Measurements from ENCODE around the gene CHAF1A.
A peak's percentile ranks its signal among the peaks of the same experiment; 100 is the strongest.

The CHAF1A gene

DNA sequence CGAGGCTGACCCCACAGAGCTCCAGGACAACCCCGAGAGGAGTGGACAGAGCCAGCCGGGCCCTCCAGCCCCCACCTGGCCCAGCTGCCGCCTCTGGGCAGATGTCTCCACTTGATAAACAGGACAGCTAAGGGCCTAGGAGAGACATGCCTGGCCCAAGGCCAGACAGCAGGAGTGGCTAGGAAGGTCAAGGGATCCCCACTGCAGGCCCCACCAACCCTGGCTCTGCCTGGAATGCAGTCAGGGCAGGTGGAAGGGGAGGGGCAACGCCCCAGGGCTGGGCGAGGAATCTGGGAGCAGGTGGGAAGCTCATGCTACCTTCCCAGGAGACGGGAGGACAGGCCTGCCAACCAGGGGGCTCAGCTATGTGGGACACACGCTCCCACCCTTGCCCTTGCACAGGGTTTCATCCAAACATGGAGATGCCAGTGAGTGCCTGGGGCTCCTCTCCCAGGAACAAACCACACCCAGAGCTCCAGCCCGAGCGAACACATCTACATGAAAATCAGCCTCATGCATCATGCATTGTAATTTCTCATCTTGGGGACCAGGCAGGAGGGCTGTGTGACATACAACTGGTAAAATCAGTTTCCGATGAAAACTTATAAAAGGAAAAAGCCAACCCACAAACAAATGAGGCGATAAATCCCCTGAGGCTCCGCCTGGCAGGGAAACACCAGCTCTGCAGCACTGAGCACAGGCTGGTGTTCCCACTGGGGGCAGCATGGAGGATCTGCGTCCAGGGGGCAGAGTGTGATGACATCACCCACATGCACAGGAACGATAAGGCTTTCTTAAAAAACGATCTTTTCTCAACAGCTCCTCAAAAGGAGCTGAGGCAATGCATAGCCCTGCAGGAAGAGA lies 27.0 kb upstream of the CHAF1A start:
- Histone ChIP-seq H3K4me1 (ENCODE audit: insufficient read depth, poor library complexity, severe bottlenecking) (peaks cover 56% of the 10 kb centered on the region), H3K27ac (ENCODE audit: poor library complexity, severe bottlenecking) (peak overlapping the region; percentile 90), H3K4me3 (ENCODE audit: severe bottlenecking) (no peak overlapping the region), H3K36me3 (ENCODE audit: low read depth) (no peaks in the 10 kb centered on the region; the same call in 1 of the 2 replicates), H3K27me3 (ENCODE audit: insufficient read depth, poor library complexity, severe bottlenecking) (no peaks in the 10 kb centered on the region), H3K9me3 (ENCODE audit: severe bottlenecking) (no peaks in the 10 kb centered on the region)
- ATAC-seq (ENCODE audit: low read depth) (peak; percentile 59), DNase-seq (ENCODE audit: low spot score) (peak; percentile 95)
- TF ChIP-seq CTCF (IDR thresholded peaks at IDR 0.05; ENCODE audit: poor library complexity, severe bottlenecking) = peak; percentile 14

- DNase-seq (ENCODE audit: low spot score) = peak; percentile 51
- Histone ChIP-seq H3K9me3 (ENCODE audit: severe bottlenecking) (no peaks in the 10 kb centered on the region), H3K27ac (ENCODE audit: poor library complexity, severe bottlenecking) (peak overlapping the region; percentile 90), H3K4me3 (ENCODE audit: severe bottlenecking) (no peak overlapping the region), H3K4me1 (ENCODE audit: insufficient read depth, poor library complexity, severe bottlenecking) (peaks cover 60% of the 10 kb centered on the region), H3K36me3 (ENCODE audit: low read depth) (no peaks in the 10 kb centered on the region; the same call in 1 of the 2 replicates), H3K27me3 (ENCODE audit: insufficient read depth, poor library complexity, severe bottlenecking) (no peaks in the 10 kb centered on the region)
- ATAC-seq (ENCODE audit: low read depth) = no peak
- TF ChIP-seq CTCF (IDR thresholded peaks at IDR 0.05; ENCODE audit: poor library complexity, severe bottlenecking) = no peak
Measured at GRCh38 chr19:4376028-4376670, 26.3 kb upstream of the CHAF1A start.

GRCh38 chr19:4376671-4376990 lies 25.8 kb upstream of the CHAF1A start:
- no peak for ATAC-seq (ENCODE audit: low read depth)
- TF ChIP-seq CTCF (IDR thresholded peaks at IDR 0.05; ENCODE audit: poor library complexity, severe bottlenecking) = no peak
- no peaks in the 10 kb centered on the region; the same call in 1 of the 2 replicates for H3K36me3 ChIP-seq (ENCODE audit: low read depth)
- H3K9me3 ChIP-seq (ENCODE audit: severe bottlenecking) = no peaks in the 10 kb centered on the region
- H3K4me1 ChIP-seq (ENCODE audit: insufficient read depth, poor library complexity, severe bottlenecking) = peaks cover 60% of the 10 kb centered on the region
- no peak overlapping the region for H3K4me3 ChIP-seq (ENCODE audit: severe bottlenecking)
- no peak for DNase-seq (ENCODE audit: low spot score)
- H3K27ac ChIP-seq (ENCODE audit: poor library complexity, severe bottlenecking) = peak overlapping the region; percentile 90
- H3K27me3 ChIP-seq (ENCODE audit: insufficient read depth, poor library complexity, severe bottlenecking) = no peaks in the 10 kb centered on the region

GRCh38 chr19:4376991-4377781 lies 25.3 kb upstream of the CHAF1A start:
- no peak for TF ChIP-seq CTCF (IDR thresholded peaks at IDR 0.05; ENCODE audit: poor library complexity, severe bottlenecking)
- Histone ChIP-seq H3K27me3 (ENCODE audit: insufficient read depth, poor library complexity, severe bottlenecking) (no peaks in the 10 kb centered on the region), H3K27ac (ENCODE audit: poor library complexity, severe bottlenecking) (peak overlapping the region; percentile 90), H3K9me3 (ENCODE audit: severe bottlenecking) (no peaks in the 10 kb centered on the region), H3K36me3 (ENCODE audit: low read depth) (no peaks in the 10 kb centered on the region; the same call in 1 of the 2 replicates), H3K4me3 (ENCODE audit: severe bottlenecking) (no peak overlapping the region), H3K4me1 (ENCODE audit: insufficient read depth, poor library complexity, severe bottlenecking) (peaks cover 63% of the 10 kb centered on the region)
- peak; percentile 17 for ATAC-seq (ENCODE audit: low read depth)
- DNase-seq (ENCODE audit: low spot score) = peak; percentile 58
